Mammary epithelial cell (primary cell): ENCODE data around the gene ATP13A3.

Source experiments
- EZH2 ChIP-seq: IDR thresholded peaks from 2 replicates; pipeline ENCODE4 v1.6.1; 2012; ENCODE audit warnings: low read length, inconsistent platforms, borderline replicate concordance
- TF ChIP-seq, protein P1 (sequence below), 2 donors: IDR thresholded peaks in 1 of 2; conservative IDR thresholded peaks in 1 of 2; 2 replicates each; pipeline ENCODE4 v1.5.1; 2011 to 2012; ENCODE audit warnings: inconsistent platforms in 2 of 2, low read length in 2 of 2, mild to moderate bottlenecking in 2 of 2, control low read depth in 1 of 2, low read depth in 1 of 2; ENCODE audit not compliant: insufficient read depth in 1 of 2; ENCODE audit errors: extremely low read depth in 1 of 2

- TF ChIP-seq, protein P1, sequence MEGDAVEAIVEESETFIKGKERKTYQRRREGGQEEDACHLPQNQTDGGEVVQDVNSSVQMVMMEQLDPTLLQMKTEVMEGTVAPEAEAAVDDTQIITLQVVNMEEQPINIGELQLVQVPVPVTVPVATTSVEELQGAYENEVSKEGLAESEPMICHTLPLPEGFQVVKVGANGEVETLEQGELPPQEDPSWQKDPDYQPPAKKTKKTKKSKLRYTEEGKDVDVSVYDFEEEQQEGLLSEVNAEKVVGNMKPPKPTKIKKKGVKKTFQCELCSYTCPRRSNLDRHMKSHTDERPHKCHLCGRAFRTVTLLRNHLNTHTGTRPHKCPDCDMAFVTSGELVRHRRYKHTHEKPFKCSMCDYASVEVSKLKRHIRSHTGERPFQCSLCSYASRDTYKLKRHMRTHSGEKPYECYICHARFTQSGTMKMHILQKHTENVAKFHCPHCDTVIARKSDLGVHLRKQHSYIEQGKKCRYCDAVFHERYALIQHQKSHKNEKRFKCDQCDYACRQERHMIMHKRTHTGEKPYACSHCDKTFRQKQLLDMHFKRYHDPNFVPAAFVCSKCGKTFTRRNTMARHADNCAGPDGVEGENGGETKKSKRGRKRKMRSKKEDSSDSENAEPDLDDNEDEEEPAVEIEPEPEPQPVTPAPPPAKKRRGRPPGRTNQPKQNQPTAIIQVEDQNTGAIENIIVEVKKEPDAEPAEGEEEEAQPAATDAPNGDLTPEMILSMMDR (conservative IDR thresholded peaks at IDR 0.05 in 1 of 2, IDR thresholded peaks at IDR 0.05 in 1 of 2; ENCODE audit: extremely low read depth in 1 of 2, insufficient read depth in 1 of 2, low read depth in 1 of 2, low read length in 2 of 2), result no peak
- TF ChIP-seq EZH2, result no peak
Measured at GRCh38 chr3:194364652-194365434, 122.0 kb downstream of the ATP13A3 start.
